Activated naive CD4-positive, alpha-beta T cell treated with Interleukin-2 at 50 U/mL for 16 hours (primary cell): ENCODE data around the gene GOLGA2.
"Not testable (repeated sequence)": the region's sequence is repeated elsewhere in the genome, so short reads cannot be mapped to it uniquely, and the experiment has no call there.

Experiments
- DNase-seq: peaks from one replicate; pipeline ENCODE4 v3.0.0-alpha.2; 2020

The GOLGA2 gene

DNA sequence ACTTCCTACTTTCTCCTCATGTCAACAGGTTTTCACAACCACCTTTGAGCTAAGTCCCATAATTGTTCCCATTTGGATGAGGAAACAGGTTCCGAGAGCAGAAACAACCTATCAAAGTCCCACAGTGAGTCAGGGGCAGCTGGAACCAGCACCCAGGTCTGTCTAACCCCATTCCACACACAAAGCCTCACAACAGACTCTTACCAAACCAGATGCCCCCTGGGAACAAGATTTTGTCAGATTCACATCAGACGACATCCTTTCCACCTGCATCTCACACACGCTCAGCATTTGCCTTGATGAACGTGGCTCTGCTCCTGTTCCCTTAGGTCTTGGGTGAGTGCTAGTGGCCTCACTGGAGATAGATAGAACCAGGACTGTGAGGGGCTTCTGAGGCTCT is 17.3 kb upstream of the GOLGA2 start:
- DNase-seq, result no peak

DNA sequence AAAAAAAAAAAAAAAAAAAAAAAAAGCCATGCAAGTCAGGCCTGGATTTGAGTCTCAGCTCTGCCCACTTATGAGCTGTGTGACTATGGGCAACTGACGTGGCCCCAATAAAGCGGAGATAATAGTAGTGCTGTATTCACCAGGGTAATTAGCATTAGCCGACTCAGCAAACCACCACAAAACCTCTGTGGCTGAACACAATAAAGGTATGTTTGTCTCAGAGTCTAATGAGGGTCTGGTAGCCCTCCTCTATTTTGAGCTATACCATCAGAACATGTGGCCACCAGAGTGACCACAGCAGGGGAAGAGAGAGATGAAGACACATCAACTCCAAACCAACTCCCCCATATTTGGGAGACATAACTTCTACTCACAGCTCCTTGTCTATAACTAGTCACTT is 16.2 kb upstream of the GOLGA2 start:
- no peak for DNase-seq

DNA sequence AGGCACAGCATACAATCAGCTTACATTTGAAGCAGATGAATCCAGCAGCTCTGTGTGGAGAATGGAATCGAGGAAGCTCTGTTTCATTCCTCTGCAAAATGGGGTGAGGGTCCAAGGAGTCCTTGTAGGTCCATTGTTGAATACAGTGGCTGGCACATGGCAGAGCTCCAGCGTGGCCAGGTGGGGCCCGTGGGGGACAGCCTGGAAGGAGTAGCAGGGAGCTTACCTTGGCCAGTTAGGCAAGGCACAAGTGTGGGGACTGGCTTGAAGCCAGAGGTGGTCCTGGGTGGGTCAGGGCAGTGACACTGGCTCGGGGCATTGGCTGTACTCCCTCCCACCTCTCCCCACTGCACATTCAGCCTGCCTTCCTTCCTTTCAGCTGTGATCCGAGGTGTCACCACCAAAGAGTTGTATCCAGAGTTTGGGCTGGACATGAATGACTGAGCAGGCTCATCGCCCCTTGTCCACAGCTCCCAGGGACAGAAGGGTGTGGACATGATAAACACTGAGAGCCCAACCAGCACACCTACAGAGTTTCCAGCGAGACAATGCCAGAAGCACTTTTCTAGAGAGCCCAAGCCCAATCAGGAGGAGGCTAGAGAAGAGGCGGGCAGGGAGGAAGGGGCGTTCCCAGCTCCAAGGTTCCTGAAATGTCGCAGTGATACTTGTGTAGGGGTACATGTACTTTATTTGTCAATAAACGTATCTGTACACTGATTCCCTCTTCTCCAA is 12.6 kb upstream of the GOLGA2 start:
- DNase-seq, result no peak

DNA sequence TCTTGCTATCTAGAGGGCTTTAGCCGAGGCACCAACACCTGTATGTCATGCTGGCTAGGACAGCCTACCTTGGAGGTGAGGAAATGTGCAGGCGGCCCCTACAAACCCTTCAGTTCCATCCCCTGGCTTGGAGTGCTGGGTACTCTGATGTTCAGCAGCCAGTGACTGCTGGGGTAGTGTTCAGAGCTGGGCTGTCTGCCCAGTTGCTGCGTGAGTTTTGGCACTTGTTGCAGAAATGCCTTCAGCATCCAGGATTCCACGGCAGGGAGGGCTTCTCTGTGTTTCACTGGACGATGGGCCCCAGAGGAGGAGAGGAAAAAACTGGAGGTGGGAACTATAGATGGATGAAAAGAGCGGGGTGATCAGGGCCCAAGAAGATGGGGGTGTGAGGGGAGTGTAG is 10.6 kb upstream of the GOLGA2 start:
- DNase-seq, result no peak

DNA sequence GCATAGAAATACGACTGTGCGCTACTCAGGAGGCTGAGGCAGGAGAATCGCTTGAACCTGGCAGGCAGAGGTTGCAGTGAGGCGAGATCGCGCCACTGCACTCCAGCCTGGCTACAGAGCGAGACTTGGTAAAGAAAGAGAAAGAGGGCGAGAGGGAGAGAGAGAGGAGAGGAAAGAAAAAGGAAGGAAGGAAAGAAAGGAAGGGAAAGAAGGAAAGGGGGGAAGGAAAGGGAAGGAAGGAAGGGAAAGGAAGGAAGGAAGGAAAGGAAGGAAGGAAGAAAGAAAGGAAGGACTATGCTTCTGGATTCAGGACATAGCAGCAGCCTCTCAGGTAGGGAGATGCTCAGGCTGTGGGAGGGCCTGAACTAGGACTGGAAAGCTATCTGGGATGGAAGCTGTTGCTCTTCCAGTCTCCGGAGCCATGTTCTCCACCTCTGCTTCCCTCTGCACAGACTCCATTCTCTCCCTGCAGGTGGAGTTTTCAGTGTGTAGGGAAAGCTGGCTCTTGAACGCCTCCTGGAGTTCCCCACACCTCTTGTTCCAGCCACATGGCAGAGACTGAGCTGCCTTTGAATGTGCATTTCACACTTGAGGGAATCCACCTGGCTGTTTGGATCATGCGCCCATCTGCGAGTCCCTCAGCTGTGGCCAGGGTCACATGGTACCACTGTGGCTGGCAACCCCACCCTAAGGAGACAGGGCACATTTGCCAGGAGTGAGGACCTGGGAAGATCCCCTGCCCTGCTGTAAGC is 9.4 kb upstream of the GOLGA2 start:
- DNase-seq, result no peak

DNA sequence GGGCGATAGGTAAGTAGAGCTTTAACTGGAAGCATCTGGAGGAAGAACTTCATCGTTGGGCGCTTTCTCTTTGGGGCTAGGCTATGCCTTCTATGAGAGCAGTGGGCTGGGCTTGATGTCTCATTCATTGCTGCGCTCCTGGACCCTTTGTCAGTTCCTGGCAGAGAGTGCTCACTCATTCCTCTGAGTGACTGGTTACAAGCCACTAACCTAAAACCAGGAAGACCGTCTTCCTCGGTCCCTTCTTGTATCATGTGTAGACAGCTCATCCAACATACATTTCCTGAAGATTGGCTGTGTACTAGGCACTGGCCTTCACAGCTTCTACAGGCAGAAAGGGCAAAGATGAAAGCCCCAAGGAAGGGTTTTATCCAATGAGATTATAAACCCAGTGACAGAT is 6.7 kb upstream of the GOLGA2 start:
- no peak for DNase-seq

DNA sequence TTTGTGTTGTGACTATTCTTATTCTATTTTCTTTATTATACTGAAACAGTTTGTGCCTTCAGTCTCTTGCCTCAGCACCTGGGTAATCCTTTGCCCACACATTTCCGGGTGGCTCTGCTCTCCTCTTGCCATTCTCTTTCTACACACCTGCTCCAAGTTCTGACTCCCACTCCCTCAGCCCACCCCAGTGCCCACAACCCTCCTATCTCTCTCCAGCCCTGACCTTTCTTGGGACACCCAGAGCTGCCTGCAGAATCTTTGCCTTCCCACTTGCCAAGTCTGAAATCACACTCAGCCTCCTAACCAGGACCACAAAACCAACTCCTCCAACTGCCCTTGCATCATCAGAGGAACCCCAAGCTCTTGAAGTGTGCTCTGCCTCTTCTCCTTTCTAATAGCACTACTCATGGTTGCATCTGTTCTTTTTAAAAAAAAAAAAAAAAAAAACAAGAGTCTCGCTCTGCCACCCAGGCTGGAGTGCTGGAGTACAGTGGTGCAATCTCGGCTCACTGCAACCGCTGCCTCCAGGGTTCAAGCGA is 4.3 kb upstream of the GOLGA2 start:
- no peak for DNase-seq

DNA sequence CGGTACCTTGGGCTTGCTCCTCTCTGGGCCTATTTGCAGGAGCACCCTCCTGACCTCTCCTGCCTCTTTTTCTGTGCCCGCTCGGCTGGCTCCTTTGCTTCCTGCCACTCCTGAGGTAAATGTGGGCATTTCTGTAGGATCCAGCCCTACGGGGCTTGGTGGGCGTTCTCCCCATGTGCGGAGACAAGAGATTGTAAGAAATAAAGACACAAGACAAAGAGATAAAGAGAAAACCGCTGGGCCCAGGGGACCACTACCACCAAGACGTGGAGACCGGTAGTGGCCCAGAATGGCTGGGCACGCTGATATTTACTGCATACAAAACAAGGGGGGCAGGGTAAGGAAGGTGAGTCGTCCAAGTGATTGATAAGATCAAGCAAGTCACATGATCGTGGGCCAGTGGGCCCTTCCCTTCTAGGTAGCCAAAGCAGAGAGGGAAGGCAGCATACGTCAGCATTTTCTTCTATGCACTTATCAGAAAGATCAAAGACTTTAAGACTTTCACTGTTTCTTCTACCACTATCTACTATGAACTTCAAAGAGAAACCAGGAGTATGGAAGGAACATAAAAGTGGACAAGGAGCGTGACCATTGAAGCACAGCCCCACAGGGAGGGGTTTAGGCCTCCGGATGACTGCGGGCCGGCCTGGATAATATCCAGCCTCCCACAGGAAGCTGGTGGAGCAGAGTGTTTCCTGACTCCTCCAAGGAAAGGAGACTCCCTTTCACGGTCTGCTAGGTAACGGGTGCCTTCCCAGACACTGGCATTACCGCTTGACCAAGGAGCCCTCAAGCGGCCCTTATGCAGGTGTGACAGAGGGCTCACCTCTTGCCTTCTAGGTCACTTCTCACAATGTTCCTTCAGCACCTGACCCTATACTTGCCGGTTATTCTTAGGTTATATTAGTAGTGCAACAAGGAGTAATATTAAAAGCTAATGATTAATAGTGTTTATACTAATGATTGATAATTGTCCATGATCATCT is 3.6 kb upstream of the GOLGA2 start:
- DNase-seq, result not testable (repeated sequence)

DNA sequence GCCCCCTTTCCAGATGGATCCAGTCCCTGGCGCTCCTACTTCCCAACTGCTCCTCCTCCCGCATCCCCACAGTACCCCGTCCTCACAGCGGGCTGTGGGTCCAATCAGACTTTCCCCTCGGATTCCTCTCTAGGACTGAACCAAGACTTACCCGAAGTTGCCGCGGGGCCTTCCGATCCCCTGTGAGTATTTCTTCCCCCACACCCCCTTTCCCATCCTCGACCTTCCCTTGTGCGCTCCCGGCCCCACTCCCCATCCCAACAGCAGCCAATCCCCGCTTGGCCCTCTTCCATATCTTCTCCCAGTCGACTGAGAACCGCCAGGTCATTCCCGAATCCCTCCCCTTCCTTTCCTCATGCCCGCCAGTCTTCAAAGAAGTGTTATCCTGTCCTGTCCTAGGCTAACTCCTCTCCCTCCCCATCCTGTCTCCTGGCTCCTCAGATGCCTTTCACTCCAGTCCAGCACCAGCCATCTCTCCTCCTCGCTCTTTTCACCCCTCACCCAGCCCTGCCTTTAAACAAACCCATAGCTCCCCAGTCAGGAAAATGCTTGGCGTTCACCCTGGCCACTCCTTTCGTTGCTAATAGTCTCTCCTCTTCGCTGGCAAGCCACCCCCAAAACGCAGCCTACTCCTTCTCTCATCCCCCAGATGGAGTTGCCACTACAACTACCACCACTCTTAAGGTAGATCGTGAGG is 915 bp upstream of the GOLGA2 start:
- DNase-seq, result no peak

DNA sequence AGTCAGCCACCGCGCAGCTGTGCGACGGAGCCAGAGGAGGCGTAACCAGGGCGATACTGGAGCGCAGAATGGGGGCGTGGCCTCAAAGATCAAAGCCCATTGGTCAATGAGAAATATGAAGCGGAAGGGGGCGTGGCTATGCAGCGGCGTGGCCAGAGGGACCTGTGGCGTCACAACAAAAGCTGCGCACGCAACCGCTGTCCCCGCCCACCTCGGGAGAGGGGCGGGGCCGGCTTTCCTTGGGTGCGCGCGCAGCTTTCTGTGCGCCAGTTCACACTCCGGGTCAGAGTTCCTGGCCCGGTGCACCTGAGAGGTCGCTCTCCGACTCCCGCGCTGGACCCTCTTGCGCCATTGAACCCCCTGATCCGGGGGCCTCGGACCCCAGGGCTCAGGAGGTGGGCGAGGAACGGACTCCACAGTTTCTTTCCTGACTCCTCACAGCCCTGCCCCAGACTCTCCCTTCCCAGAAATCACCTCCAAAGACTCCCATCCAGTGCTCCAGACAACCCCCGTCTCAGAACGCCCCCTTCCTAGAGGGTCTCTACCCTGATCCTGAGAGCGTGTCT is 284 bp upstream of the GOLGA2 start, which contains the start of gene SWI5:
TSS of gene SWI5 (plus strand) at position 269 of the 566 bp plus-strand sequence.
- peak; percentile 99 for DNase-seq

DNA sequence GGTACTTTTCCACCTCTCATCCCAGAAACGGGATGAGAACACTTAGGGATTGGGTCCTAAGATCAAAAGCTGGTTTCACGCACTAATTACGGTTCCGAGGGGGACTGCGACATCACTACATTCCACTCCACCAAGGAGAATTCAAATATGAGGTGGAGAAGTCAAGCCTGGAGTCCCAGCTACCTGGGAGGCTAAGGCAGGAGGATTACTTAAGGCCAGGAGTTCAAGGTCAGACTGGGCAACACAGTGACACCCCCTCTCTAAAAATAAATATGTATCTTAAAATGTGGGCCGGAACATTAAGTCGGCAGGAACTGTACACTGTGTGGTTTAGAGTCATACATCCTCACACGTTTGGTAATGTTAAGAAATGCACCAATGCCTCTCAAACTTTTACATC is 1.6 kb downstream of the GOLGA2 start:
- DNase-seq, result no peak

DNA sequence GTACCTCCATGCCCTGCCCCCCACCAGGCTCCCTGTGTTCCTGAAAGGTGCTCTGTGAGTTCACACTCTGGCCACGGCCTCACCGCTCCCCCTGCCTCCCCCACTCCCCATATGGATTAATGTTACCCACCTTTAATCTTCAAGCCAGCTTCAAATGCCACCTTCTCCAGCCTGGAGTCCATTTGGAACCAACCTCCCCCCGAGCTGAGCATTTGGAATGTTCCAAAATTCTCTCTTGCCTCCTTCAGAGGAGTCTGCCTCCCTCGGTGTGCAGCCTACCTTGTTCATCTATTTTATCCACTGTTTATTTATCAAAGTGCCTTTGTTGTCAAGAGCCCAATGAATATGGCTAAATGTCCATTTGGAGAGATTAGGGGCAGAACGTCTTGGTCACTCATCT is 4.3 kb downstream of the GOLGA2 start:
- no peak for DNase-seq

DNA sequence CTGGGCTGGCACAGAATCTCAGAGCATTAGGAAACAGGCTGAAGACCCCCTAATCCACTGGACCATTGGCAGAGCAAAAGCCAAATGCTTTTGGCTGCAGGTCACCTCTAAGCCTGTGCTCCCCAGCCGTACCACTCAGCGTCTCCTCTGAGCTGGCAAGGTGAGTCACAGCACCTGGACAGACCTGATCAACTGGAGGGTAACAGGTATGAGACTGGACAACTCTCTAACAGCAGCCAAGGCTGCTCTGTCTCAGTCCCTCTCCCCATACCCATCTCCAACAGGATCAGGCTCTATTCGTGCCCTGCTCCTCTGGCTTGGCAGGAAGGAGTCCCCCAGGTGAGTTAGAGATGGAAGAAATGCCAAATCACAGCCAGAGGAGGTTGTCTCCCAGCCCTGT is 4.7 kb downstream of the GOLGA2 start:
- no peak for DNase-seq

DNA sequence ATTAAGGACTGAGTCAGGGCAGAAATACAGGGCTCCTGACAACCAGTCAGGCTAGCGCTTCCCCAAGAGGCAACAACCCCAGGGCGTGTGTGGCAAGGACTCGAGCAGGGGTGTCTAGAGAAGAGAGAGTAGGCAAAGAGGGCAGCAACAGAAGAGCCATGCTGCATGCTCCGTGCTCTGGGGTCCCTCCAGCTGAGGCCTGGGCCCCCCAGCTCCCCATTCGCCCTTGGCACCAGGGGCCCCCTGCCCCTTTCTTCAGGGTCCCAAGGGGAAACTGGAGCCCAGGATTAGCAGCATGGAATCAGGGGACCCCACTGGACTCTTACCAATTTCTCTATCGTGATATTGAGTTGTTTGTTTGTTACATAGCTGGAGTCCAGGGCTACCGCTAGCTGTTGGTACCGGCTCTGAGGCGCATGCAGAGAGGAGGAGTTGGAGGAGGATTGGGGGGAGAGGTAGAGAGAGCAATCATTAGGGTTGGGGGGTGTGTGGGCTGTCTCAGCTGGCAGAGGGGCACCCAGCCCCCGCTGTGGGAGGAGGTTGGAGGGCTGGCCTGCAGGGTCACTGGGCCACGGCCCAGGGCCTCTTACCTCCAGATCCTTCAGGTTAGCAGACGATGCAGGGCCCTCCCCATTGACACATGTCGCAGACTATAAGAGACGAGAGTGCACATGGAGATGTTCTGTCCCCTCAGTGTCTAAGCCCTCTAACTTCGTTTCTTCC is 8.8 kb downstream of the GOLGA2 start:
- DNase-seq, result no peak

DNA sequence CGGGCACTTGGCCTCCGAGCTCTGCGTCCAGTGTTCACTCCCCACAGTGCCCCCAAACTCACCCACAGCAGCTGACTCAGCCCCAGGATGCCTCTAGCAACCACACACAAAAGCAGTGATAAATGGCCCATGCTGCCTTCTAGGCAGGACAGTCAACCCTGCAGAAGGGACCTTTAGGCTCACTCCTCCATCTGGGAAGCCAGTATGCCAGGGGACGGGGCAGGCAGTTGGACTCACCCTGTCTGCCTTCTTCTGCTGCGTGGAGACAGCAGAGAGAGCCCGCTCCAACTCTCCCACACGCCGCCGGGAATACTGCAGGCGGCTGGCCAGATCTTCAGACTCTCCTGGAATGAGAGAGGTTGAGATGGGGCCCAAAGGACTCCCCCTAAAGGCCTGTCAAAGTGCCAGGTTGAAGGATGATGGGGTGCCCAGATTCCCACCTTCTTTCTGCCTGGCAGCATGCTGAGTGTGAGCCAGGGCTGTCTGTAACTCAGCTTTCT is 10.4 kb downstream of the GOLGA2 start:
- no peak for DNase-seq

DNA sequence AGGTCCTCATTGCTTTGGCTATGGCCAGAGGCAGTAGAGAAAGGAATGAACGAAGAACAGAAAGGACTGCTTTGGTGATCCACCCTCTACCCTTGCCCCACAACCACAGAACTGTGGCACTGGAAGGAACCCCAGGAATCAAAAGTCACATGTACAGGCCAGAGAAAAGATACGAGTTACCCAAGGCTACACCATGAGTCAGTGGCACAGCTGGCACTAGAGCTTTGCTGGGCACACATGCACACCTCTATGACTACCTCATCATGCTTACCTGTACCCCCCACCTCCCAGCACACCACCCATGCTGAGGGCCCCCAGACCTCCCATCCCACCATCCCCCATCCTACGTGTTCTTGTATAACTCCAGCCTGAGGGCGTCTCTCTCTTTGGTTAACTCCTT is 13.1 kb downstream of the GOLGA2 start:
- no peak for DNase-seq

DNA sequence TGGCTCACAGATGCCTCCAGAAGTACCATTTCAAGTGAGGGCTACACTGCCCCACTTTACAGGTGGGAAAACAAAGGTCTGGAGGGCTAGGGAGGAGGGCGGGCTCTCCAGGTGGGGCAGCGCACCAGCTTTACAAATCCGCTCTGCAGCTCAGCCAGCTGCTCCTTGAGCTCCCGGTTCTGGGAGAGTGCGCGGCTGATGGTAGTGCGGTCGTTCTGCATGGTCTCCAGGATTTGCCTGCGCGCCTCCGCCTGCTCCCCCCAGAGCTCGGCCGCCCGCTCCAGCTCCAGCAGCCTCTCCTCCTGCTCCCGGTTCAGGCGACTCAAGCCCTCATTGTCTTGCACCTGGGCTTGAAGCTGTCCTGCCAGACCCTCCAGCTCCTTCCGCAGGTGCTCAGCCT is 15.5 kb downstream of the GOLGA2 start:
- no peak for DNase-seq

DNA sequence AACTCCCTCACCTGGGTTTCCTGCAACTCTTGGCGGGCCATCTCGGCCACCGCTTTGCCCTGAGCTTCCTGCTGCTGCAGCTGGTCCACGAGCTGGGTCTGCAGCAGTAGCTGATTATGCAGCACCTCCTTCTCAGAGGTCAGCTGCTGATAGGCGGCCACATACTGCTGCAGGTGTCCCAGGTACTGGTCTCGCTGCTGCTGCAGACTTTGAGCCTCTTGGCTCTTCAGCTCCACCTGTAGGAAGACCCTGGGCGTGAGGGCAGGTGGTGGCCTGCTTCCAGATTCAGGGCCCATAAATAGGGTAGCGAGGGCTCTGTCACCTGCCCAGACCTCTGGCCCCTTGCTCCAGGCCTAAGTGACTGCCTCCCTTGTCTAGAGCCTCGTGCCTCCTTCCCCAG is 16.7 kb downstream of the GOLGA2 start:
- no peak for DNase-seq

DNA sequence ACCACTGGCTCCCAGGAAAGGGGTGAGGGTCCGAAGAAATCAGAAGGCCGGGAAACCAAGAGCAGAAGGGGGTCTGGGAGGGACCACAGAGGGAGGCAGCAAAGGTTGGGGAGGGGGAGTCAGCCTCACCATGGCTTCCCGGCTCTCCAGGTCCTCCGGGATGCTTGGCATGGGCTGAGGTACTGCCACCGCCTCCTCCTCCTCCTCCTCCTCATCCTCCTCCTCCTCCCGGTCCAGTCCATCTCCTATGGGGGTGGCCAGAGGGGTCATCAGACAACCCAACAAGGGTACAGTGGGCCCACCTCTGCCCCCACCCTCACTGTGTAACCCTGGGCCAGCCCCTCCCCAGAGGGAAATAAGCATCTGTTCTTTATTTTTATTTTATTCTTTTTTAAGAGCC is 17.5 kb downstream of the GOLGA2 start:
- no peak for DNase-seq

DNA sequence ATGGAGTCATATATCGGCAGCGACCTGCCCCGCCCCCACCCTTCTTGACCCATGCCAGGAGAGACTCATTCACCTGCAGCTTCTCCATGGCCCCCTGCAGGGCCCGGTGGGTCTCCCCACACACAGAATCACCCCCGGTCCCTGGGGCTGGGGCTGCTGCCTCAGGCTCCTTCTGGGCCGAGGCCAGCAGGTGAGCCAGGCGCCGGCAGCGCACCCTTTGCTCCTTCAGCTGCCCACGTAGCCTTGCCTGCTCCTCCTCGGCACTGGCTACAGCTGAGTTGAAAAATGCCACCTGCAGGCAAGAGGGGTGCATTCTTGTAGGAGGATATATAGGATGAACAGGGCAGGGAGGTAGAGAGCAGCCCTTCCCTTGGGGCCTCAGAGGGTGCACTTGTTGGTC is 17.9 kb downstream of the GOLGA2 start:
- no peak for DNase-seq
